Adipocyte (in vitro differentiated cells): ENCODE data around the gene BLVRA.
"Not testable (repeated sequence)": the region's sequence is repeated elsewhere in the genome, so short reads cannot be mapped to it uniquely, and the experiment has no call there.

Experiments
- DNase-seq: peaks from one replicate; pipeline ENCODE4 v3.0.0-alpha.2; 2015; ENCODE audit warnings: low read depth
- H3K27me3 ChIP-seq: replicated peaks from 2 replicates; pipeline ENCODE4 v1.7.0; 2013; ENCODE audit warnings: mild to moderate bottlenecking, low read length, moderate library complexity; ENCODE audit not compliant: control insufficient read depth, insufficient read depth
- H3K36me3 ChIP-seq: 2 replicates; pipeline ENCODE4 v1.7.0; 2013; ENCODE audit warnings: low read length, mild to moderate bottlenecking, moderate library complexity; ENCODE audit not compliant: control insufficient read depth, insufficient read depth, severe bottlenecking
- H3K4me1 ChIP-seq: 2 replicates; pipeline ENCODE4 v1.7.0; 2013; ENCODE audit warnings: mild to moderate bottlenecking, low read length, moderate library complexity; ENCODE audit not compliant: control insufficient read depth, insufficient read depth
- H3K4me3 ChIP-seq: 2 replicates; pipeline ENCODE4 v1.7.0; 2013; ENCODE audit warnings: mild to moderate bottlenecking, low read length, moderate library complexity
- H3K9ac ChIP-seq: 2 replicates; pipeline ENCODE4 v1.7.0; 2013; ENCODE audit warnings: mild to moderate bottlenecking, low read length, moderate library complexity
- H3K9me3 ChIP-seq: 2 replicates; pipeline ENCODE4 v1.7.0; 2013; ENCODE audit warnings: mild to moderate bottlenecking, low read length, moderate library complexity; ENCODE audit not compliant: control insufficient read depth

Gene BLVRA

GRCh38 chr7:43823941-43824340 lies 65.5 kb downstream of the BLVRA start:
- H3K9ac ChIP-seq, result no peak overlapping the region
- H3K27me3 ChIP-seq, result peaks cover 20% of the 10 kb centered on the region
- H3K36me3 ChIP-seq, result no peaks in the 10 kb centered on the region
- H3K4me1 ChIP-seq, result no peaks in the 10 kb centered on the region
- no peaks in the 10 kb centered on the region for H3K9me3 ChIP-seq
- H3K4me3 ChIP-seq, result no peak overlapping the region
- DNase-seq, result no peak

GRCh38 chr7:43824513-43824912 lies 66.0 kb downstream of the BLVRA start:
- not testable (repeated sequence) for H3K36me3 ChIP-seq, H3K4me1 ChIP-seq, H3K9ac ChIP-seq, H3K4me3 ChIP-seq, H3K9me3 ChIP-seq, DNase-seq
- peaks cover 23% of the 10 kb centered on the region for H3K27me3 ChIP-seq

GRCh38 chr7:43824963-43825362 lies 66.5 kb downstream of the BLVRA start:
- no peak overlapping the region for H3K4me3 ChIP-seq
- no peaks in the 10 kb centered on the region for H3K4me1 ChIP-seq
- H3K9me3 ChIP-seq, result no peaks in the 10 kb centered on the region
- peaks cover 23% of the 10 kb centered on the region for H3K27me3 ChIP-seq
- DNase-seq, result peak; percentile 33
- H3K36me3 ChIP-seq, result no peaks in the 10 kb centered on the region
- no peak overlapping the region for H3K9ac ChIP-seq

GRCh38 chr7:43825391-43825808 lies 66.9 kb downstream of the BLVRA start:
- Histone ChIP-seq H3K4me1 (no peaks in the 10 kb centered on the region), H3K4me3 (no peak overlapping the region), H3K36me3 (no peaks in the 10 kb centered on the region), H3K9ac (no peak overlapping the region), H3K27me3 (peaks cover 23% of the 10 kb centered on the region), H3K9me3 (no peaks in the 10 kb centered on the region)
- DNase-seq, result no peak

GRCh38 chr7:43830917-43831316 lies 72.4 kb downstream of the BLVRA start:
- H3K4me3 ChIP-seq, H3K36me3 ChIP-seq, H3K9me3 ChIP-seq, DNase-seq, H3K4me1 ChIP-seq, H3K9ac ChIP-seq: not testable (repeated sequence)
- H3K27me3 ChIP-seq, result peaks cover 16% of the 10 kb centered on the region

- H3K36me3 ChIP-seq, result no peaks in the 10 kb centered on the region
- H3K27me3 ChIP-seq, result no peaks in the 10 kb centered on the region
- peaks cover 4% of the 10 kb centered on the region for H3K4me1 ChIP-seq
- DNase-seq, result no peak
- no peak overlapping the region for H3K9ac ChIP-seq
- peaks cover 7% of the 10 kb centered on the region for H3K9me3 ChIP-seq
- peak overlapping the region; percentile 25 for H3K4me3 ChIP-seq
Observed at GRCh38 chr7:43834463-43835251, 76.2 kb downstream of the BLVRA start.

GRCh38 chr7:43838201-43838658 lies 79.8 kb downstream of the BLVRA start:
- H3K4me3 ChIP-seq, result peak overlapping the region; percentile 74
- DNase-seq, result no peak
- H3K9ac ChIP-seq, result peak overlapping the region; percentile 84
- no peaks in the 10 kb centered on the region for H3K9me3 ChIP-seq
- H3K36me3 ChIP-seq, result no peaks in the 10 kb centered on the region
- no peaks in the 10 kb centered on the region for H3K27me3 ChIP-seq
- H3K4me1 ChIP-seq, result peaks cover 4% of the 10 kb centered on the region

GRCh38 chr7:43843296-43843695 lies 84.8 kb downstream of the BLVRA start:
- no peaks in the 10 kb centered on the region for H3K36me3 ChIP-seq
- H3K9me3 ChIP-seq, result no peaks in the 10 kb centered on the region
- DNase-seq, result no peak
- H3K9ac ChIP-seq, result no peak overlapping the region
- H3K4me1 ChIP-seq, result peaks cover 4% of the 10 kb centered on the region
- H3K27me3 ChIP-seq, result no peaks in the 10 kb centered on the region
- no peak overlapping the region for H3K4me3 ChIP-seq

GRCh38 chr7:43844257-43844656 lies 85.8 kb downstream of the BLVRA start:
- H3K4me1 ChIP-seq, result no peaks in the 10 kb centered on the region
- no peaks in the 10 kb centered on the region for H3K9me3 ChIP-seq
- H3K4me3 ChIP-seq, result no peak overlapping the region
- H3K36me3 ChIP-seq, result no peaks in the 10 kb centered on the region
- H3K27me3 ChIP-seq, result no peaks in the 10 kb centered on the region
- no peak overlapping the region for H3K9ac ChIP-seq
- no peak for DNase-seq

GRCh38 chr7:43844662-43845061 lies 86.2 kb downstream of the BLVRA start:
- Histone ChIP-seq H3K27me3 (no peaks in the 10 kb centered on the region), H3K36me3 (no peaks in the 10 kb centered on the region), H3K9me3 (no peaks in the 10 kb centered on the region), H3K4me1 (no peaks in the 10 kb centered on the region), H3K9ac (no peak overlapping the region), H3K4me3 (no peak overlapping the region)
- DNase-seq, result no peak

- Histone ChIP-seq H3K27me3 (no peaks in the 10 kb centered on the region), H3K36me3 (no peaks in the 10 kb centered on the region), H3K9me3 (no peaks in the 10 kb centered on the region), H3K4me3 (no peak overlapping the region), H3K9ac (no peak overlapping the region), H3K4me1 (no peaks in the 10 kb centered on the region)
- DNase-seq, result no peak
Observed at GRCh38 chr7:43847496-43847895, 89.0 kb downstream of the BLVRA start.

GRCh38 chr7:43849047-43849446 lies 90.6 kb downstream of the BLVRA start:
- no peaks in the 10 kb centered on the region for H3K4me1 ChIP-seq
- no peak overlapping the region for H3K9ac ChIP-seq
- no peaks in the 10 kb centered on the region for H3K36me3 ChIP-seq
- H3K27me3 ChIP-seq, result no peaks in the 10 kb centered on the region
- DNase-seq, result no peak
- no peaks in the 10 kb centered on the region for H3K9me3 ChIP-seq
- no peak overlapping the region for H3K4me3 ChIP-seq
